ENCODE data around the gene SPAG4. TPM values are rescaled to one million over a fixed set of nuclear protein-coding genes. Genes with fewer than 3 reads are reported as not detected.

Gene SPAG4
- polyA plus RNA-seq, 3 donors, result 0.12 to 0.51 TPM; not detected in 1

GRCh38 chr20:35583636-35584560, 31.7 kb upstream of the SPAG4 start:
- no peaks in the 10 kb centered on the region for H3K36me3 Mint-ChIP-seq
- no peak overlapping the region for H3K4me2 ChIP-seq (replicated peaks; ENCODE audit: extremely low read depth, low read length, poor library complexity, severe bottlenecking)
- intact Hi-C loops (cut with micrococcal nuclease), result no loop called here

DNA sequence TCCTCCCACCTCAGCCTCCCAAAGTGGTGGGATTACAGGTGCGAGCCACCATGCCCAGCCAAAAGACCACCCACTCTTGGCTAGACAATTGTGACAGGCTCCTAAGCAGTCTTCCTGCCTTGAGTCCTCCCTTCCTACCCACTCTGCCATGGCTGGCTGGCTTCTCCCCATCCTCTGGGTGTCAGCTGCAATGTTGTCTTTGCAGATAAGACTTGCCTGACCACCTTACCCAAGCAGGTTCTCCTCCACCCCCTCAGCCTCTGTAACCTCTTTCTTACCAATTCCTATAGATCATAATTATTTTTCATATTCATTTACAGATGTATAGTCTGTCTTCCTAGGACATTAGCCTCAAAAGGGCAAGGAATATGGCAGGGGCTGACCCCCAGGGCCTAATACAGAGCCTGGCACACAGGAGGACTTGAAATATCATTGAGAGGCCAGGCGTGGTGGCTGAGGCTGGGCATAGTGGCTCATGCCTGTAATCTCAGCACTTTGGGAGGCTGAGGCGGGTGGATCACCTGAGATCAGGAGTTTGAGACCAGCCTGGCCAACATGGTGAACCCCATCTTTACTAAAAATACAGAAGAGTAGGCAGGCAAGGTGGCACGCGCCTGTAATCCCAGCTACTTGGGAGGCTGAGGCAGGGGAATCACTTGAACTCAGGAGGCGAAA, 28.7 kb upstream of the SPAG4 start:
- intact Hi-C loops (cut with micrococcal nuclease), result no loop called here
- no peaks in the 10 kb centered on the region for H3K36me3 ChIP-seq (replicated peaks in 1 of 2; ENCODE audit: control insufficient read depth in 1 of 2, insufficient read depth in 2 of 2, low read length in 2 of 2)
- H3K4me1 ChIP-seq (ENCODE audit: control insufficient read depth in 1 of 2, insufficient read depth in 2 of 2, low read length in 2 of 2), result no peaks in the 10 kb centered on the region
- peaks cover 0 to 4% of the 10 kb centered on the region in 2 donors for H3K9me3 ChIP-seq (replicated peaks in 1 of 2; ENCODE audit: control insufficient read depth in 1 of 2, insufficient read depth in 1 of 2, low read length in 2 of 2)
- TF ChIP-seq, protein P1, sequence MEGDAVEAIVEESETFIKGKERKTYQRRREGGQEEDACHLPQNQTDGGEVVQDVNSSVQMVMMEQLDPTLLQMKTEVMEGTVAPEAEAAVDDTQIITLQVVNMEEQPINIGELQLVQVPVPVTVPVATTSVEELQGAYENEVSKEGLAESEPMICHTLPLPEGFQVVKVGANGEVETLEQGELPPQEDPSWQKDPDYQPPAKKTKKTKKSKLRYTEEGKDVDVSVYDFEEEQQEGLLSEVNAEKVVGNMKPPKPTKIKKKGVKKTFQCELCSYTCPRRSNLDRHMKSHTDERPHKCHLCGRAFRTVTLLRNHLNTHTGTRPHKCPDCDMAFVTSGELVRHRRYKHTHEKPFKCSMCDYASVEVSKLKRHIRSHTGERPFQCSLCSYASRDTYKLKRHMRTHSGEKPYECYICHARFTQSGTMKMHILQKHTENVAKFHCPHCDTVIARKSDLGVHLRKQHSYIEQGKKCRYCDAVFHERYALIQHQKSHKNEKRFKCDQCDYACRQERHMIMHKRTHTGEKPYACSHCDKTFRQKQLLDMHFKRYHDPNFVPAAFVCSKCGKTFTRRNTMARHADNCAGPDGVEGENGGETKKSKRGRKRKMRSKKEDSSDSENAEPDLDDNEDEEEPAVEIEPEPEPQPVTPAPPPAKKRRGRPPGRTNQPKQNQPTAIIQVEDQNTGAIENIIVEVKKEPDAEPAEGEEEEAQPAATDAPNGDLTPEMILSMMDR (IDR thresholded peaks at IDR 0.05), result no peak
- H3K27ac ChIP-seq (ENCODE audit: low read depth in 1 of 2, low read length in 2 of 2), result no peak overlapping the region
- H3K4me3 Mint-ChIP-seq, result no peak overlapping the region
- H3K4me3 ChIP-seq (replicated peaks in 1 of 3; ENCODE audit: low read depth in 2 of 3, low read length in 3 of 3), result no peak overlapping the region
- H3K36me3 Mint-ChIP-seq, result no peaks in the 10 kb centered on the region
- peaks cover 15% of the 10 kb centered on the region for H3K4me1 Mint-ChIP-seq
- H3K27ac Mint-ChIP-seq, result no peak overlapping the region
- no peaks in the 10 kb centered on the region for H4K20me1 ChIP-seq (ENCODE audit: insufficient read depth, low read length)
- no peak overlapping the region for H3K4me2 ChIP-seq (replicated peaks; ENCODE audit: extremely low read depth, low read length, poor library complexity, severe bottlenecking)
- peaks cover 0 to 3% (median 2%) of the 10 kb centered on the region in 3 donors for H3K27me3 Mint-ChIP-seq (ENCODE audit: low read depth in 3 of 3)
- H3K9me3 Mint-ChIP-seq, result peaks cover 0 to 5% (median 4%) of the 10 kb centered on the region in 7 donors
- no peak overlapping the region for H2AFZ ChIP-seq (ENCODE audit: insufficient read depth, low read depth, low read length, poor library complexity, severe bottlenecking)
- H3K9ac ChIP-seq (ENCODE audit: insufficient read depth, low read length, poor library complexity, severe bottlenecking), result no peak overlapping the region
- no peaks in the 10 kb centered on the region for H3K27me3 ChIP-seq (ENCODE audit: control insufficient read depth in 2 of 2, insufficient read depth in 2 of 2, low read length in 2 of 2)
- DNase-seq, result no peak
- no peaks in the 10 kb centered on the region for H3K79me2 ChIP-seq (ENCODE audit: insufficient read depth, low read length)
- 93% methylated on average over 3 of the region's 6 CpGs for WGBS (ENCODE audit: insufficient coverage)

More at GRCh38 chr20:35583636-35584560, 31.7 kb upstream of the SPAG4 start:
- no peak overlapping the region for H3K27ac Mint-ChIP-seq
- H3K27me3 Mint-ChIP-seq (ENCODE audit: low read depth in 3 of 3), result peaks cover 0 to 2% (median under 1%) of the 10 kb centered on the region in 3 donors
- Histone ChIP-seq H3K36me3 (replicated peaks in 1 of 2; ENCODE audit: control insufficient read depth in 1 of 2, insufficient read depth in 2 of 2, low read length in 2 of 2) (no peaks in the 10 kb centered on the region), H3K27me3 (ENCODE audit: control insufficient read depth in 2 of 2, insufficient read depth in 2 of 2, low read length in 2 of 2) (no peaks in the 10 kb centered on the region), H3K27ac (ENCODE audit: low read depth in 1 of 2, low read length in 2 of 2) (no peak overlapping the region), H2AFZ (ENCODE audit: insufficient read depth, low read depth, low read length, poor library complexity, severe bottlenecking) (no peak overlapping the region), H3K9me3 (replicated peaks in 1 of 2; ENCODE audit: control insufficient read depth in 1 of 2, insufficient read depth in 1 of 2, low read length in 2 of 2) (peaks cover 0 to 6% of the 10 kb centered on the region in 2 donors), H3K79me2 (ENCODE audit: insufficient read depth, low read length) (no peaks in the 10 kb centered on the region), H3K9ac (ENCODE audit: insufficient read depth, low read length, poor library complexity, severe bottlenecking) (no peak overlapping the region), H3K4me1 (ENCODE audit: control insufficient read depth in 1 of 2, insufficient read depth in 2 of 2, low read length in 2 of 2) (no peaks in the 10 kb centered on the region), H3K4me3 (replicated peaks in 1 of 3; ENCODE audit: low read depth in 2 of 3, low read length in 3 of 3) (no peak overlapping the region), H4K20me1 (ENCODE audit: insufficient read depth, low read length) (no peaks in the 10 kb centered on the region)
- peaks cover 0 to 12% (median 5%) of the 10 kb centered on the region in 7 donors for H3K9me3 Mint-ChIP-seq
- H3K4me1 Mint-ChIP-seq, result peaks cover 15% of the 10 kb centered on the region
- 90% methylated on average over 15 of the region's 18 CpGs for WGBS (ENCODE audit: insufficient coverage)
- TF ChIP-seq, protein P1 (IDR thresholded peaks at IDR 0.05), result no peak
- no peak overlapping the region for H3K4me3 Mint-ChIP-seq
- no peak for DNase-seq
